Measurements from ENCODE around the gene TMEM204.

The TMEM204 gene

DNA sequence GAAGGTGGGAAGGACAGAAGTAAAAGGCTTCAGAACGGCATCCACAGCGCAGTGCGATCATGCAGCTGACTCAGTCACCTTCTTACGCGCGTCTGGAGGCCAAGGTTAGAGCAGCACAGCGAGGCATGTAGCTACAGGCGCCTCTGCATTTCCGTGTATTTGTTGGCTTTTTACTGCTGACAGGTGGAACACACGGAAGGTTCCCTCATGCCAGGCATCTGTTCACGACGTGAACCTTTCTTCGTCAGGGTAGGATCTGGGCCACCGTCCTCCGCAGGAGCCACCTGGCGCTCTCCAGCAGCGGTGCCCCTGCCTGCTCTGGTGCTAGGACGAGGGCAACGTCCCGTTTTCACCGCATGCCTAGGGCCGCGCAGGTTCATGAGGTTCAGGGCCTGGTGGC is 15.3 kb downstream of the TMEM204 start:
- no peak for DNase-seq (ENCODE audit: low read depth)
- H3K4me3 ChIP-seq (ENCODE audit: control insufficient read depth, low read depth, low read length): no peak overlapping the region
- TF ChIP-seq, protein P1, sequence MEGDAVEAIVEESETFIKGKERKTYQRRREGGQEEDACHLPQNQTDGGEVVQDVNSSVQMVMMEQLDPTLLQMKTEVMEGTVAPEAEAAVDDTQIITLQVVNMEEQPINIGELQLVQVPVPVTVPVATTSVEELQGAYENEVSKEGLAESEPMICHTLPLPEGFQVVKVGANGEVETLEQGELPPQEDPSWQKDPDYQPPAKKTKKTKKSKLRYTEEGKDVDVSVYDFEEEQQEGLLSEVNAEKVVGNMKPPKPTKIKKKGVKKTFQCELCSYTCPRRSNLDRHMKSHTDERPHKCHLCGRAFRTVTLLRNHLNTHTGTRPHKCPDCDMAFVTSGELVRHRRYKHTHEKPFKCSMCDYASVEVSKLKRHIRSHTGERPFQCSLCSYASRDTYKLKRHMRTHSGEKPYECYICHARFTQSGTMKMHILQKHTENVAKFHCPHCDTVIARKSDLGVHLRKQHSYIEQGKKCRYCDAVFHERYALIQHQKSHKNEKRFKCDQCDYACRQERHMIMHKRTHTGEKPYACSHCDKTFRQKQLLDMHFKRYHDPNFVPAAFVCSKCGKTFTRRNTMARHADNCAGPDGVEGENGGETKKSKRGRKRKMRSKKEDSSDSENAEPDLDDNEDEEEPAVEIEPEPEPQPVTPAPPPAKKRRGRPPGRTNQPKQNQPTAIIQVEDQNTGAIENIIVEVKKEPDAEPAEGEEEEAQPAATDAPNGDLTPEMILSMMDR (conservative IDR thresholded peaks at IDR 0.05; ENCODE audit: control insufficient read depth, insufficient read depth, low read depth, low read length): no peak

DNA sequence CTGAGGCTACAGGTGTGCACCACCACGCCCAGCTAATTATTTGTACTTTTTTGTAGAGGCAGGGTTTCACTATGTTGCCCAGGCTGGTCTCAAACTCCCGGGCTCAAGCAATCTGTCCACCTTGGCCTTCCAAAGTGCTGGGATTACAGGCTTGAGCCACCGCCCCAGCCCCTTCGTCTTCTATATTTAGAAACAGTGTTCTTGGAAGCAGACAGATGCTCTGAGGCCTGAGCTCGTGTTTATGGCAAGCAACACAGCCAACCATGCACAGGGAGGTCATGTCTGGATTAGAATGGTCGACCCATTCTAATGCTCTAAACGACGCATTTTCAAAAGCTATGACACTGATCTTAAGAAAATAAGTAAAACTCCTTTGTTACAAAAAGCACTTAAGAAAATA is 16.6 kb downstream of the TMEM204 start:
- no peak for DNase-seq (ENCODE audit: low read depth)
- no peak overlapping the region for H3K4me3 ChIP-seq (ENCODE audit: control insufficient read depth, low read depth, low read length)
- TF ChIP-seq, protein P1 (conservative IDR thresholded peaks at IDR 0.05; ENCODE audit: control insufficient read depth, insufficient read depth, low read depth, low read length): no peak

- H3K4me3 ChIP-seq (ENCODE audit: control insufficient read depth, low read depth, low read length): no peak overlapping the region
- no peak for DNase-seq (ENCODE audit: low read depth)
- TF ChIP-seq, protein P1 (conservative IDR thresholded peaks at IDR 0.05; ENCODE audit: control insufficient read depth, insufficient read depth, low read depth, low read length): no peak
Measured at GRCh38 chr16:1550696-1551095, 17.2 kb downstream of the TMEM204 start.

DNA sequence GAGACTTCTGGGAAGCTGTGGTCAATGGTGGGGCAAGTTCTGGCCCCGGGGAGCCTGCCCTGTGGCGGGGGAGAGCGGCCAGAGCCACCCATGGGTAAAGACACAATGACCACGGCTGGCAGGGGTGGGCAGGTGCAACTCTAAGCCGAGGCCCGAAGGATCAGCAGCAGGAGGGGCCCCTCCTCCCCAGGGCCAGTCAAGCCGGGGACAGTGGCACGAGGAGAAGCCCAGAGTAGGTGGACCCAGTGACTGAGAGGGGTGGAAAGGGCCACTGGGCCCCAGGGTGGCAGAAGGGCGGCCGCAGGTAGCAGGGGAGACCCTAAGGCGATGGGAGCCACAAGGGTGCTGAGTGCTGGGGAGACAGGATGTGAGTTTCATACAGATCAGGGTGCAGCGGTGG is 17.7 kb downstream of the TMEM204 start:
- H3K4me3 ChIP-seq (ENCODE audit: control insufficient read depth, low read depth, low read length): no peak overlapping the region

GRCh38 chr16:1552129-1552528 is 18.7 kb downstream of the TMEM204 start:
- H3K4me3 ChIP-seq (ENCODE audit: control insufficient read depth, low read depth, low read length): no peak overlapping the region
- no peak for DNase-seq (ENCODE audit: low read depth)
- TF ChIP-seq, protein P1 (conservative IDR thresholded peaks at IDR 0.05; ENCODE audit: control insufficient read depth, insufficient read depth, low read depth, low read length): no peak

More for the DNA sequence above, 17.7 kb downstream of the TMEM204 start:
- DNase-seq (ENCODE audit: low read depth): no peak
- TF ChIP-seq, protein P1 (conservative IDR thresholded peaks at IDR 0.05; ENCODE audit: control insufficient read depth, insufficient read depth, low read depth, low read length): no peak

DNA sequence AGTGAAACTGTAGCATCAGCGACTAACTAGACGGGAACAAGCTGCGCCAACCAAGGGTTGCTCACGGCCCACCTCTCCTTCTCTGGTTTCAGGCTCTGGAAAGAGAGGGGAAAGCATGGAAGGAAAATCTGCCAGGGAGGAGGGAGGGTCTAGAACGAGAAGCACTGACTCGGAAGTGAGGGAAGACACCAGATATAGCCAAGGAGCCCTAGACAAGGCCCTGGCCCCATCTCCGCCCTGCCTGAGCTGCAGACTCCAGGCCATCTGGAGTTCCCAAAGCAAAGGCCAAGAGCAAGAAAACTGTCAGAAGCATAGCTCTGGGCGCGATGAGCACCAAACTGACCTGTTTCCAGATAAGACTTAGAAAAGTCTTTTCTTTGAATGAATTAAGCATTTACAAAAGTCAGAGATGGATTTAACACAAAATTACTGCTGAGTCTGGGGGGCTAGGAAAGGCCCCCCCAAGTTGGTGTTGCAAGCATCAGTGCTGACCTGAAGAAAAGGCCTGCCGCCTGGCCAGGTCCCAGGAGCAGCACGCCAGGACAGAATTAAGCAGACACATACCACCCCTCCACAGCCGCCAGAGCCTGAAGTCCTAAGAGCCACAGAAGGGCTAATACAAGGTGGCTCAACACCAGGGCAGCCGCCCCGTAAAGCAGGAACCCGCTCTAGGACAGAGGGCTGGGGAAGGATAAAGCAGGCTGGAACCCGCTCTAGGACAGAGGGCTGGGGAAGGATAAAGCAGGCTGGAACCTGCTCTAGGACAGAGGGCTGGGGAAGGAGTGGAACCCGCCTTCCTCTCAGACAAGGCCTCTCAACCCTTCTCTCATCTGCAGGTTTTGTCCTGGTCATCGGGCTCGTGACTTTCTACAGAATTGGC is 20.7 kb downstream of the TMEM204 start:
- TF ChIP-seq, protein P1 (conservative IDR thresholded peaks at IDR 0.05; ENCODE audit: control insufficient read depth, insufficient read depth, low read depth, low read length): no peak
- no peak for DNase-seq (ENCODE audit: low read depth)
- no peak overlapping the region for H3K4me3 ChIP-seq (ENCODE audit: control insufficient read depth, low read depth, low read length)
